OCI-LY7 (cell line): ENCODE data around the gene NAV2. TPM values are rescaled to one million over a fixed set of nuclear protein-coding genes. Genes with fewer than 3 reads are reported as not detected.

Experiments used
- BruUV-seq: library from RNA; stranded (reverse); fragments of 400-500 nt; replicated peaks from 2 replicates; lab custom pipeline; 2021; lab: Mats Ljungman, UMichigan
- CTCF ChIA-PET: fragments of 300-600 bp; sonication (Branson Sonifier 250); formaldehyde crosslinking; loops from one replicate; lab custom pipeline; 2022; ENCODE audit warnings: antibody characterized with exemption; ENCODE audit not compliant: unreplicated experiment; lab: Charles Lee
- POLR2A ChIA-PET: fragments of 300-600 bp; sonication (Branson Sonifier 250); formaldehyde crosslinking; loops from one replicate; lab custom pipeline; 2022; ENCODE audit warnings: antibody characterized with exemption; lab: Charles Lee
- DNase-seq: peaks from one replicate; pipeline ENCODE4 v3.0.0-alpha.2; 2015; ENCODE audit warnings: low spot score
- H2AFZ ChIP-seq: fragments of 200-600 bp; sonication (generic), shearing (Covaris generic); 2 replicates; pipeline ENCODE4 v1.6.1; 2014; ENCODE audit warnings: mild to moderate bottlenecking, antibody characterized with exemption, low read length, moderate library complexity
- H3K27ac ChIP-seq: fragments of 200-600 bp; sonication (generic); 2 replicates; pipeline ENCODE4 v1.5.1; 2014; ENCODE audit warnings: mixed run types, low read depth, mild to moderate bottlenecking, moderate library complexity, low read length, inconsistent platforms; ENCODE audit not compliant: poor library complexity, severe bottlenecking
- H3K36me3 ChIP-seq: fragments of 200-600 bp; sonication (generic); 2 replicates; pipeline ENCODE4 v1.6.1; 2014; ENCODE audit warnings: mild to moderate bottlenecking, antibody characterized with exemption, low read length, moderate library complexity, mixed read lengths; ENCODE audit not compliant: insufficient read depth
- H3K4me1 ChIP-seq: fragments of 200-600 bp; sonication (generic); 2 replicates; pipeline ENCODE4 v1.5.1; 2014; ENCODE audit warnings: mild to moderate bottlenecking, low read length; ENCODE audit not compliant: insufficient read depth, poor library complexity, severe bottlenecking
- H3K4me2 ChIP-seq: fragments of 200-600 bp; sonication (generic); 2 replicates; pipeline ENCODE4 v1.6.1; 2014; ENCODE audit warnings: mild to moderate bottlenecking, low read length
- H3K4me3 ChIP-seq: fragments of 200-600 bp; sonication (generic); 2 replicates; pipeline ENCODE4 v1.5.1; 2014; ENCODE audit warnings: mild to moderate bottlenecking, low read depth, low read length; ENCODE audit not compliant: poor library complexity, severe bottlenecking
- H3K79me2 ChIP-seq: fragments of 200-600 bp; sonication (generic); 2 replicates; pipeline ENCODE4 v1.6.1; 2016; ENCODE audit warnings: low read depth, mild to moderate bottlenecking, low read length, moderate library complexity, mixed read lengths; ENCODE audit not compliant: insufficient read depth
- H3K9me2 ChIP-seq: fragments of 200-600 bp; sonication (generic); 2 replicates; pipeline ENCODE4 v1.6.1; 2016; ENCODE audit warnings: mild to moderate bottlenecking, low read length, mixed read lengths; ENCODE audit not compliant: insufficient read depth
- H3K9me3 ChIP-seq: fragments of 200-600 bp; sonication (generic); 2 replicates; pipeline ENCODE4 v1.6.1; 2014; ENCODE audit warnings: mild to moderate bottlenecking, mixed run types, low read length, mixed read lengths
- H4K20me1 ChIP-seq: fragments of 200-600 bp; sonication (generic); 2 replicates; pipeline ENCODE4 v1.6.1; 2014; ENCODE audit warnings: mild to moderate bottlenecking, antibody characterized with exemption, low read length, moderate library complexity, mixed read lengths; ENCODE audit not compliant: insufficient read depth
- CTCF ChIP-seq: fragments of 200-600 bp; sonication (generic); conservative IDR thresholded peaks from 2 replicates; pipeline ENCODE4 v1.5.1; 2014; ENCODE audit warnings: mild to moderate bottlenecking, antibody characterized with exemption, low read length, moderate library complexity, mixed read lengths
- EZH2phosphoT487 ChIP-seq: fragments of 200-600 bp; sonication (generic); IDR thresholded peaks from 2 replicates; pipeline ENCODE4 v1.6.1; 2018; ENCODE audit warnings: low read depth, borderline replicate concordance, mild to moderate bottlenecking, mixed run types, antibody characterized with exemption, low read length, moderate library complexity, mixed read lengths
- intact Hi-C: fragments of 100-400 bp; cut with micrococcal nuclease; formaldehyde crosslinking; loops from one replicate; pipeline ENCODE4 v1.10.0; 2022; ENCODE audit not compliant: unreplicated experiment
- total RNA-seq, 2 experiments: library from RNA; depleted of rRNA in 1 of 2; stranded (reverse); fragments of >200 nt in 1 of 2; shearing (Covaris generic) in 1 of 2; gene quantifications; 2 replicates each; pipeline ENCODE4 v1.2.3, GENCODE V29; 2014 to 2022

Gene NAV2
- total RNA-seq, 2 experiments from 2014 or later, result 0.06 to 0.68 TPM

GRCh38 chr11:20042045-20042639 lies 329.5 kb downstream of the NAV2 start:
- no peak overlapping the region for H2AFZ ChIP-seq
- TF ChIP-seq EZH2phosphoT487 (no peak), CTCF (no peak)
- no peaks in the 10 kb centered on the region for H3K79me2 ChIP-seq
- no peak for DNase-seq
- no peak overlapping the region for H3K4me2 ChIP-seq
- no peaks in the 10 kb centered on the region for H4K20me1 ChIP-seq
- no peak overlapping the region for H3K27ac ChIP-seq
- H3K4me1 ChIP-seq, result no peaks in the 10 kb centered on the region
- H3K9me2 ChIP-seq, result no peaks in the 10 kb centered on the region
- no peaks in the 10 kb centered on the region for H3K36me3 ChIP-seq
- no peak overlapping the region for H3K4me3 ChIP-seq
- no TSS peak for BruUV-seq
- no peaks in the 10 kb centered on the region for H3K9me3 ChIP-seq
- POLR2A ChIA-PET, result no interaction called here
- CTCF ChIA-PET, result no interaction called here
- intact Hi-C loops, result no loop called here

- no peak overlapping the region for H3K4me3 ChIP-seq
- H3K79me2 ChIP-seq, result no peaks in the 10 kb centered on the region
- H3K4me2 ChIP-seq, result no peak overlapping the region
- no peaks in the 10 kb centered on the region for H3K9me3 ChIP-seq
- no peak overlapping the region for H3K27ac ChIP-seq
- no peaks in the 10 kb centered on the region for H3K4me1 ChIP-seq
- H3K9me2 ChIP-seq, result no peaks in the 10 kb centered on the region
- no peak for DNase-seq
- BruUV-seq, result no TSS peak
- H3K36me3 ChIP-seq, result no peaks in the 10 kb centered on the region
- no peaks in the 10 kb centered on the region for H4K20me1 ChIP-seq
- H2AFZ ChIP-seq, result no peak overlapping the region
- intact Hi-C loops, result no loop called here
- TF ChIP-seq CTCF (no peak), EZH2phosphoT487 (no peak)
- POLR2A ChIA-PET, result no interaction called here
- CTCF ChIA-PET, result no interaction called here
These were observed 330.2 kb downstream of the NAV2 start for GRCh38 chr11:20042811-20043341.

DNA sequence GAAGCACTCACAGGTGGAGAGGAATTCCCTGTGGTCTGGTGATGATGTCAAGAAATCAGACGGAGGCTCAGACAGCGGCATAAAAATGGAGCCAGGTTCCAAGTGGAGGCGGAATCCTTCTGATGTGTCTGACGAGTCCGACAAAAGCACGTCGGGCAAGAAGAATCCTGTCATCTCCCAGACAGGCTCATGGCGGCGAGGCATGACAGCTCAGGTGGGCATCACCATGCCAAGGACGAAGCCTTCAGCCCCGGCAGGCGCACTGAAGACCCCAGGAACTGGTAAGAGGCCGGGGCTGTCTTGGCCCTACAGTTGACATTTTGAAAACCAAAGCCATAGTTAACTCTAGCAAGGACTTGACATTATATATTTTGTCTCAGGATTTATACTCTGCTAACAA lies 331.4 kb downstream of the NAV2 start:
- Histone ChIP-seq H3K36me3 (no peaks in the 10 kb centered on the region), H3K4me1 (no peaks in the 10 kb centered on the region), H3K79me2 (no peaks in the 10 kb centered on the region), H2AFZ (no peak overlapping the region), H3K27ac (no peak overlapping the region), H3K9me3 (no peaks in the 10 kb centered on the region), H3K4me2 (no peak overlapping the region), H3K4me3 (no peak overlapping the region), H3K9me2 (no peaks in the 10 kb centered on the region), H4K20me1 (no peaks in the 10 kb centered on the region)
- ChIA-PET POLR2A (no interaction called here), CTCF (no interaction called here)
- DNase-seq, result no peak
- no peak for TF ChIP-seq CTCF
- no peak for TF ChIP-seq EZH2phosphoT487
- intact Hi-C loops, result no loop called here
- no TSS peak for BruUV-seq
